ENCODE measurements around the gene NID2.
A peak's percentile ranks its signal among the peaks of the same experiment; 100 is the strongest.

Gene NID2

DNA sequence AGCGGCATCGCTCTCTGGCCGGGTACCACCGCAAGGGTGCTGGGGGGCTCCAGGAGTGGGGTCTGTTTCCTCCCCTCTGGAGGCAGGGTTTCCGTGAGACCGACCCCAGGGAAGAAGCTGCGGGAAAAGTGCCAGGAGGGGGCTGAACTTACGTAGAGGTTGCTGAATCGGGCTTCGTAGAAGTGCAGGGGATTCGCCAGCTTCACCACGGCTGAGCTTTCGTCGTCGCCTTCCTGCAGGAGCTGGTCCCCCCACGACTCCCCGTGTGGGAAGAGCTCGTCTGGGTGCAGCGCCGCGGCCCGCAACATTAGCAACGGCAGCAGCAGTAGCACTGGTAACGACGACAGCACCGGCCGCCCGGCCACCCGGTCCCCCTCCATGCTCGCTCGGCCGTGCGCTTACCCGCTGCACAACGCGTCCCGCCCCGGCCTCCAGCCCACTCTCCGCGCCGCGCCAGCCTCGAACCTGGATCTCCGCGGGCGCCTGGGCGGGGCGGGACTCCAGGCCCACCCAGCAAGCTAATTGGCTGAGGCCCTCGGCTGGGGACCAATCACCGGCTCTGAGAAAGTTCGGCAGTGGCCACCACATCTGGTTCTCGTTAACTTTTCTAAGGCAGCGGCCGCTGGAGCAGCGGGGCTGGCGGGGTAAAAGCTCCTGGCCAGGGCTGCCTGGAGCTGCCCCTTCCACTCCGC is at the start of gene NID2:
Gene NID2 (minus strand): TSS at position 445 of the 692 bp plus-strand sequence. CDS start 65 bp downstream, at position 380.
- no peak for TF ChIP-seq CTCF (IDR thresholded peaks at IDR 0.05; ENCODE audit: insufficient read depth, missing control alignments)
- DNase-seq (ENCODE audit: insufficient read length, low spot score) (peak; percentile 27), FAIRE-seq (no peak)

GRCh38 chr14:52117111-52117832 is 48.4 kb upstream of the NID2 start:
- TF ChIP-seq CTCF (IDR thresholded peaks at IDR 0.05; ENCODE audit: insufficient read depth, missing control alignments), result no peak
- FAIRE-seq (no peak), DNase-seq (ENCODE audit: insufficient read length, low spot score) (no peak)

DNA sequence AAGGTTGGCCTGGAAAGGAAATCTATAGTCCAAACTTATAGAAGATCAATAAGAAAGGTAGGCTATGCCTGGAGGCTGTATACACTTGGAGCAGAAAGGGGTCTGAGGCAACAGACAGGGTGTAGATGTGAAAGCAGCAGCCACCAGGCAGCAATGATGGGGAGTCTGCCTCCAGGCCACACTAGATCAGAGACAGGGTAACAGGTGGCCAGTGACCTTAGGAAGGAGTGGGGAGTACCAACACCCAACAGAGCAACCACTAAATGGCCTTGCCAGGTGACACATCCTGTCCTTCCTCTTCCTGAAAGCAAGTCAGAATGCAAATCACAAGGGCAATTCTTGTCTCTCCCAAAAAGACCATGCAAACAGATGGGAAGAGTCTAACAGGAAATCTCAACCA is 46.4 kb upstream of the NID2 start:
- FAIRE-seq (no peak), DNase-seq (ENCODE audit: insufficient read length, low spot score) (no peak)

DNA sequence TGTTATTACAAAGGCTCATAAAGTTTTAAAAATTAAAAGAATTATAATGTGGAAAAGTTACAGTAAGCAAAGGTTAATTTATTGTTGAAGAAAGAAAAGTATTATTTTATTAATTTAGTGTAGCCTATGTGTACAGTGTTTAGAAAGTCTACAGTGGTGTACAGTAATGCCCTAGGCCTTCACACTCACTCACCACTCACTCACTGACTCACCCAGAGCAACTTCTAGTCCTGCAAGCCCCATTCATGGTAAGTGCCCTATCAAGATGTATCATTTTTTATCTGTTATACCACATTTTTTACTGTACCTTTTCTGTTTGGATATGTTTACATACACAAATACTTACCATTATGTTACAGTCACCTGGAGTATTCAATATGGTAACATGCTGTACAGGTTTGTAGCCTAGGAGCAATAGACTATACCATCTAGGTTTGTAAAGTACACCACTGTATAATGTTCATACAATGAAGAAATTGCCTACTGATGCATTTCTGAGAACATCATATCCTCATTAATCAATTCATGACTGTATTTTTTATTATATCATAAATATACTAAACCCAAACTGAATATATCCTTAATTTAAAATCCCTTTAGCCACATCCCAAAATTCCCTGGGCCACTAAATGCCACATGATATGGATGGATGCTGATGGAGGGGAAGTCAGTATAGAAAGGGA is 43.6 kb upstream of the NID2 start:
- no peak for TF ChIP-seq CTCF (IDR thresholded peaks at IDR 0.05; ENCODE audit: insufficient read depth, missing control alignments)
- FAIRE-seq, result no peak
- DNase-seq (ENCODE audit: insufficient read length, low spot score), result no peak

More for the DNA sequence above, 46.4 kb upstream of the NID2 start:
- no peak for TF ChIP-seq CTCF (IDR thresholded peaks at IDR 0.05; ENCODE audit: insufficient read depth, missing control alignments)

- FAIRE-seq (no peak), DNase-seq (ENCODE audit: insufficient read length, low spot score) (no peak)
- TF ChIP-seq CTCF (IDR thresholded peaks at IDR 0.05; ENCODE audit: insufficient read depth, missing control alignments), result no peak
Observed at GRCh38 chr14:52111583-52111982, 42.7 kb upstream of the NID2 start.

- no peak for FAIRE-seq
- DNase-seq (ENCODE audit: insufficient read length, low spot score), result no peak
Observed at GRCh38 chr14:52110441-52111086, 41.7 kb upstream of the NID2 start.

More at GRCh38 chr14:52110441-52111086, 41.7 kb upstream of the NID2 start:
- TF ChIP-seq CTCF (IDR thresholded peaks at IDR 0.05; ENCODE audit: insufficient read depth, missing control alignments), result no peak

All from D721Med (cell line).